Keratinocyte (primary cell): Measurements from ENCODE around the gene POU2F2.

Experiments used
- CTCF ChIP-seq, 3 experiments: IDR thresholded peaks in 1 of 3; conservative IDR thresholded peaks in 1 of 3; optimal IDR thresholded peaks in 1 of 3; 2 replicates in 2 of 3; 3 replicates in 1 of 3; pipeline versions ENCODE3 to v1.5.1; 2011; ENCODE audit warnings: low read length in 3 of 3, mild to moderate bottlenecking in 3 of 3, moderate library complexity in 2 of 3, control low read depth in 1 of 3, inconsistent platforms in 1 of 3; ENCODE audit not compliant: insufficient read depth in 2 of 3; ENCODE audit errors: extremely low read depth in 1 of 3
- EZH2 ChIP-seq: IDR thresholded peaks from one replicate; pipeline ENCODE4 v1.6.1; 2012; ENCODE audit warnings: inconsistent platforms, mild to moderate bottlenecking, low read length, moderate library complexity

- no peak for TF ChIP-seq CTCF (optimal IDR thresholded peaks at IDR 0.05 in 1 of 3, IDR thresholded peaks at IDR 0.05 in 1 of 3, conservative IDR thresholded peaks at IDR 0.05 in 1 of 3; ENCODE audit: extremely low read depth in 1 of 3, insufficient read depth in 2 of 3, low read length in 3 of 3)
- TF ChIP-seq EZH2, result no peak
Observed at GRCh38 chr19:42078538-42079275, 53.5 kb downstream of the POU2F2 start.
